ENCODE measurements around the gene LMAN2.

Gene LMAN2

GRCh38 chr5:177374211-177374610 is 22.7 kb upstream of the LMAN2 start:
- H3K9me3 ChIP-seq (ENCODE audit: control insufficient read depth, insufficient read depth, low read depth, low read length): no peaks in the 10 kb centered on the region
- H3K4me3 ChIP-seq (ENCODE audit: low read depth, low read length): no peak overlapping the region
- CTCF ChIA-PET: interaction anchor here (1.3 to 6.1 kb wide), 3 partner anchors 9 to 29 kb away, joined by 4 to 65 read pairs (median 63); partner anchors contain the start of genes PFN3 and SLC34A1
- peaks cover 6% of the 10 kb centered on the region; the same call in 1 of the 2 replicates for H3K4me1 ChIP-seq (ENCODE audit: control insufficient read depth, insufficient read depth, low read length)
- POLR2A ChIA-PET: no interaction called here
- TF ChIP-seq ZBTB6 (tag by site-specific recombination; IDR thresholded peaks at IDR 0.05): no peak
- TF ChIP-seq ZFP37 (tag by site-specific recombination; IDR thresholded peaks at IDR 0.05): no peak
- no peak for TF ChIP-seq ZNF610 (tag by site-specific recombination; IDR thresholded peaks at IDR 0.05; ENCODE audit: borderline replicate concordance)
- TF ChIP-seq ZNF423 (tag by site-specific recombination; IDR thresholded peaks at IDR 0.05): no peak
- no peak for TF ChIP-seq INSM2 (tag by site-specific recombination; IDR thresholded peaks at IDR 0.05)
- no peak for TF ChIP-seq ZNF561 (tag by site-specific recombination; IDR thresholded peaks at IDR 0.05; ENCODE audit: borderline replicate concordance)
- no peak for TF ChIP-seq ZNF211 (tag by site-specific recombination; IDR thresholded peaks at IDR 0.05; ENCODE audit: low read depth)
- no peak for TF ChIP-seq ZNF645 (tag by site-specific recombination; IDR thresholded peaks at IDR 0.05)
- TF ChIP-seq ZNF121 (tag by site-specific recombination; IDR thresholded peaks at IDR 0.05): no peak
- no peak for TF ChIP-seq PRDM4 (tag by site-specific recombination; IDR thresholded peaks at IDR 0.05)
- TF ChIP-seq ZNF639 (tag by site-specific recombination; IDR thresholded peaks at IDR 0.05): no peak
- TF ChIP-seq ZNF18 (tag by site-specific recombination; IDR thresholded peaks at IDR 0.05): no peak
- TF ChIP-seq ZBTB7A (tag by site-specific recombination; IDR thresholded peaks at IDR 0.05; ENCODE audit: low read depth): no peak
- no peak for TF ChIP-seq ZNF146 (tag by site-specific recombination; IDR thresholded peaks at IDR 0.05)
- no peak for TF ChIP-seq BCL6B (tag by site-specific recombination; IDR thresholded peaks at IDR 0.05)
- TF ChIP-seq ZNF585B (tag by site-specific recombination; IDR thresholded peaks at IDR 0.05): no peak
- TF ChIP-seq ZNF549 (tag by site-specific recombination; IDR thresholded peaks at IDR 0.05): no peak
- peaks cover 0 to 5% of the 10 kb centered on the region in 2 experiments; a peak in 1 of 3 replicates for H3K36me3 ChIP-seq (ENCODE audit: control insufficient read depth in 2 of 2, insufficient read depth in 1 of 2, low read length in 2 of 2)
- H3K27ac ChIP-seq (ENCODE audit: extremely low read depth, low read depth, low read length): no peak overlapping the region
